RWPE2 (cell line): ENCODE data around the gene PCSK9.
"Not testable (repeated sequence)": the region's sequence is repeated elsewhere in the genome, so short reads cannot be mapped to it uniquely, and the experiment has no call there.

ENCODE experiments used
- ATAC-seq: fragments of 200-7000 bp; cut with Tn5 transposase; 3 replicates; pipeline ENCODE4 v1.9.1; 2021; ENCODE audit warnings: low read depth
- DNase-seq: peaks from one replicate; pipeline ENCODE4 v3.0.0-alpha.2; 2020; ENCODE audit warnings: low spot score
- H3K27ac ChIP-seq: fragments of 450-650 bp; 2 replicates; pipeline ENCODE4 v1.5.1; 2017; ENCODE audit warnings: mild to moderate bottlenecking; ENCODE audit not compliant: poor library complexity, severe bottlenecking
- H3K27me3 ChIP-seq: fragments of 250-450 bp; sonication (Bioruptor Pico); 2 replicates; pipeline ENCODE4 v1.5.1; 2021; ENCODE audit warnings: mild to moderate bottlenecking, moderate library complexity; ENCODE audit not compliant: insufficient read depth, poor library complexity, severe bottlenecking
- H3K36me3 ChIP-seq: fragments of 250-450 bp; sonication (Bioruptor Pico); 2 replicates; pipeline ENCODE4 v1.5.1; 2020; ENCODE audit warnings: low read depth, mild to moderate bottlenecking, moderate library complexity
- H3K4me1 ChIP-seq: fragments of 250-450 bp; sonication (Bioruptor Pico); 2 replicates; pipeline ENCODE4 v1.5.1; 2021; ENCODE audit warnings: mild to moderate bottlenecking, moderate library complexity; ENCODE audit not compliant: insufficient read depth, poor library complexity, severe bottlenecking
- H3K4me3 ChIP-seq: fragments of 250-450 bp; sonication (Bioruptor Pico); 2 replicates; pipeline ENCODE4 v1.5.1; 2021; ENCODE audit warnings: mild to moderate bottlenecking, moderate library complexity; ENCODE audit not compliant: severe bottlenecking
- H3K9me3 ChIP-seq: fragments of 250-450 bp; sonication (Bioruptor Pico); 2 replicates; pipeline ENCODE4 v1.5.1; 2021; ENCODE audit warnings: mild to moderate bottlenecking, moderate library complexity; ENCODE audit not compliant: severe bottlenecking
- CTCF ChIP-seq: fragments of 450-650 bp; IDR thresholded peaks from one replicate; pipeline ENCODE4 v1.5.1; 2017; ENCODE audit warnings: mild to moderate bottlenecking, moderate library complexity; ENCODE audit not compliant: poor library complexity, severe bottlenecking

PCSK9 gene

DNA sequence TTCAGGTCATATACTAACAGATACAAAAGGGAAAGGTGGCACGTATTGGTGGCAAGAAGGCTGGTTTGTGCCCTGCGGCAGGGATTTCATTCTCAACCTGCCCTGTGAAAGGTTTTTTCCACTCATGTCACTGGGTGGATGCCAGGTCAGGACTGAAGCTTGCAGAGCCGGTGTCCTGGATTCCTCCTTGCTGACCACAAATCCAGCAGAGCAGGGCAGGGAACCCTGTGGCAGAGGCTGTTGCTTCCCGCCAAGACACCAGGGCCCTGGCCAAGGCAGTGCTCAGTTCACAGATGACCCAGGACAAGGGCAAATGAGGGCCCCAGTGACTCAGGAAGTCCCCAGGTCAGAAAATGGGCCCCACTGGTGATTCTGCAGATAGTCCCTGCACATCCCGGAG is 24.2 kb upstream of the PCSK9 start:
- ATAC-seq (no peak), DNase-seq (no peak)
- H3K9me3 ChIP-seq: no peaks in the 10 kb centered on the region
- H3K4me3 ChIP-seq: no peak overlapping the region
- no peaks in the 10 kb centered on the region for H3K36me3 ChIP-seq
- H3K4me1 ChIP-seq: no peaks in the 10 kb centered on the region
- H3K27me3 ChIP-seq: no peaks in the 10 kb centered on the region
- no peak overlapping the region for H3K27ac ChIP-seq
- TF ChIP-seq CTCF: no peak

DNA sequence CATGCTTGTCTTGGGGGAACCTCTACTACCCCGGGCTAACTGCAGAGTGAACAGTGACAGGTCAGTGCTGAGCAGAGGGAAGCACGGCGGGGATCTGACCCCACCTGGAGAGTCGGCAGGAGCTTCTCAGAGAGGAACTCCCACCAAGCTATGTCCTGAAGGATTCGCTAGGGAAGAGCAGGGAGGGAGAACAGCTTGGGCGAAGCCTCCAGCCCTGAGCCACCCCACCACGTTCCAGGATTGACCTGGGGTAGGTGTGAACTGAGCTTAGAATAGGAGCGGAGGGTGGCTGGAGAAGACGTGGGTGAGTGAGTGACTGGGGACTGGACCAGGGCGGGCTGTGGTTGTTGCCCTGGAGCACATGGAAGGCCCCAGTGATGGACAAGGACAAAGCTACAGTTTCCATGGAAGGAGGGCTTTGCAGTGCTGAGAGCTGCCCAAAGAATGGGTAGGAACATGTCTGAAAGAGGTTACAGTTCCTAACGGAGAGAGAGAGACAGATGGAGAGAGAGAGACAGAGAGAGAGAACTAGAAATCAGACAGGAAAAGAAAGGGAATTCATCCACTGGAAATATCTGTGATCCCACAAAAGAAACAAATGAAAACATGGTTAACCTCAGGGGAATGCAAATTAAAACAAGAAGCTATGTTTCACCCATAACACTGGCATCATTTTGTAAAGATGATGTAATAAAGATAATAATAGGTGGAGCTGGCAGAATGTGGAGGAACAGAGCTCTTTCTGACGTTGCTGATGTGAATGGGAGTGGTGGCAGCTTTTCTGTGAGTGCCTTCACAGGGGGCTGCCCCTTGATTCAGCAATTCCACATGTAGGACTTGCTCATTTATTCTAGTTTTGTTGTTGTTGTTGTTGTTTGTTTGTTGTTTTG is 23.4 kb upstream of the PCSK9 start:
- H3K27me3 ChIP-seq: no peaks in the 10 kb centered on the region
- no peak overlapping the region for H3K4me3 ChIP-seq
- TF ChIP-seq CTCF: no peak
- H3K4me1 ChIP-seq: no peaks in the 10 kb centered on the region
- DNase-seq (no peak), ATAC-seq (no peak)
- H3K36me3 ChIP-seq: no peaks in the 10 kb centered on the region
- H3K9me3 ChIP-seq: no peaks in the 10 kb centered on the region
- no peak overlapping the region for H3K27ac ChIP-seq

DNA sequence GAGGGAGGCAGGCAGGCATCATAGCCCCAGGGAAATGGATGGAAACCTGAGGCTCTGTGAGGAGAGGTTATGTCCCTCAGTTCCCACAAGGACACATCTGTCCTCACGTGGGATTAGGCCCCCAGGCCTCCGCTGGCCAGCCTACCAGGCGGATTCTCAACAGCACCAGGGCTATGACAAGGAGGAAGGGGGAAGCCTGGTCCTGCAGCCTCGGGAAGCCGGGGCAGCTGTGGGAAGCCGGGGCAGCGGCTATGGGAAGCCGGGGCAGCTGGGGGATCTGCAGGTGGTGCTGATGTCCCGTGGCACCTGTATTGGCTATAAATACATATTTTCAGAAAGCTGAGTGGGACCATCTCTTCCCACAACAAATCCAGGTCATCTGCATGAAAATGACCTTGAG is 21.0 kb upstream of the PCSK9 start:
- DNase-seq (no peak), ATAC-seq (no peak)
- no peak overlapping the region for H3K4me3 ChIP-seq
- TF ChIP-seq CTCF: no peak
- no peaks in the 10 kb centered on the region for H3K4me1 ChIP-seq
- no peaks in the 10 kb centered on the region for H3K36me3 ChIP-seq
- H3K27ac ChIP-seq: no peak overlapping the region
- no peaks in the 10 kb centered on the region for H3K9me3 ChIP-seq
- H3K27me3 ChIP-seq: no peaks in the 10 kb centered on the region

DNA sequence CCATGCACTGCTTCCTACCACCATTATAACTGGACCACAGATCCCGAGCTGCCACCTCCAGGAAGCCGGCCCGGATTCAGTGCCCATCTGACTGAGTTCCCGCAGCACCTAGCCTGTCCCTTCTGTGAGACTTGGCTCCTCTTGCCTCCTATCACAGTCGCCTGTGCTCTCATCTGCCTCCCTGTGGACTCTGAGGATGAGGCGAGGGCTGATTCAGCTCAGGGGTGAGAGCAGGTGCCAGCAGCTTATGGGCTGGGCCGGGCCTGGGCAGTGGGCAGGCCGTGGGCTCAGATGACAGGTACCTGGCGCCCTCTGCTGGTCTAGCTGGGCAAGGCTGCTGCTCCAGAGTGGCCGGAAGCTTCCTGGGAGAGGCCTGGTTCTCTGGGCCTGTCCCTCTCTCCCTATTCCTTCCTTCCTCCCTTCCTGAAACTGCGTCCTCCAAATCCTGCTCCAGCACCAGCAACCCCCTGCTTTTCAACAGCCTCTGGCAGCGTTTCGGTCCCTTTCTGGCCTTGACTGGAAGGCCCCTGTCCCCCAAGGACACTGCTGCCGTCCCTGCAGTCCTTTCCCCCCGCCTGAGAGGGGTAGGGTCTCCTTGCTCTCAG is 17.3 kb upstream of the PCSK9 start:
- no peaks in the 10 kb centered on the region for H3K36me3 ChIP-seq
- ATAC-seq: peak; percentile 100
- no peak overlapping the region for H3K27ac ChIP-seq
- H3K27me3 ChIP-seq: no peaks in the 10 kb centered on the region
- H3K4me1 ChIP-seq: no peaks in the 10 kb centered on the region
- no peak overlapping the region for H3K4me3 ChIP-seq
- DNase-seq: peak; percentile 89
- H3K9me3 ChIP-seq: no peaks in the 10 kb centered on the region
- peak; percentile 95 for TF ChIP-seq CTCF

GRCh38 chr1:55024163-55024562 is 15.2 kb upstream of the PCSK9 start:
- H3K27ac ChIP-seq, H3K36me3 ChIP-seq, H3K27me3 ChIP-seq, H3K4me1 ChIP-seq, H3K4me3 ChIP-seq, DNase-seq, H3K9me3 ChIP-seq, ATAC-seq: not testable (repeated sequence)

- H3K27me3 ChIP-seq, H3K9me3 ChIP-seq, H3K4me3 ChIP-seq, H3K4me1 ChIP-seq, DNase-seq, H3K27ac ChIP-seq, H3K36me3 ChIP-seq, ATAC-seq: not testable (repeated sequence)
These were observed 12.7 kb upstream of the PCSK9 start for GRCh38 chr1:55026682-55027081.

DNA sequence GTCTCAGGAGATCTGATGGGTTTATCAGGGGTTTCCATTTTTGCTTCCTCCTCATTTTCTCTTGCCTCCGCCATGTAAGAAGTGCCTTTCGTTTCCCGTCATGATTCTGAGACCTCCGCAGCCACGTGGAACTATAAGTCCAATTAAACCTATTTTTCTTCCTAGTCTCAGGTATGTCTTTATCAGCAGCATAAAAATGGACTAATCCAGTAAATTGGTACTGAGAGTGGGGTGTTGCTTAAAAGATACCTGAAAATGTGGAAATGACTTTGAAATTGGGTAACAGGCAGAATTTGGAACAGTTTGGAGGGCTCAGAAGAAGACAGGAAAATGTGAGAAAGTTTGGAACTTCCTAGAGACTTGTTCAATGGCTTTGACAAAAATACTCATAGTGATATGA is 8.2 kb upstream of the PCSK9 start:
- not testable (repeated sequence) for H3K27me3 ChIP-seq, H3K9me3 ChIP-seq, ATAC-seq, H3K4me3 ChIP-seq, H3K4me1 ChIP-seq, DNase-seq, H3K27ac ChIP-seq, H3K36me3 ChIP-seq
